Measurements from ENCODE around the gene PTPRG.

Gene PTPRG

DNA sequence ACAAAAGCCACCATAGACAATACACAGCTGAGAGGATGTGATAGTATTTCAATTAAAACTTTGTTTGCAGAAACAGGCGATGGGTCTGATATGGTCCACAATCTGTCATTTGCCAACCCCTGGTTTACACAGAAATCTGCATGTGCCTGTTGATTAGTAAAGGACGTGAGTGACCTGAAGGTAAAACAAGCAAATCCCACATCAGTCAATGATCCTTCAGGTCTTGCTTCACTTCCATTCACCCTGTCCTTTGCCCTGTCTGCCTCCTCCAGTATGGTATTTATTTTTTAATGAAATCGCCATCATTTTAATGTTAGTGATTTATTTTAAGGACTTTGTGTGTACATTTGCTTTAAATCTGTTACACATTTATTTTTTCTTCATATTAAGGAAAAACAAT lies 645.8 kb downstream of the PTPRG start:
- Histone ChIP-seq H3K27me3 (ENCODE audit: insufficient read depth, low read length, poor library complexity, severe bottlenecking) (no peaks in the 10 kb centered on the region), H3K9me2 (replicated peaks; ENCODE audit: low read depth, low read length) (no peaks in the 10 kb centered on the region), H3K79me2 (ENCODE audit: insufficient read depth, low read length) (no peaks in the 10 kb centered on the region), H3K4me2 (ENCODE audit: low read depth, low read length, poor library complexity, severe bottlenecking) (no peak overlapping the region), H4K20me1 (ENCODE audit: insufficient read depth, low read length, poor library complexity, severe bottlenecking) (no peaks in the 10 kb centered on the region), H3K4me1 (ENCODE audit: insufficient read depth, low read length, poor library complexity, severe bottlenecking) (no peaks in the 10 kb centered on the region), H2AFZ (ENCODE audit: low read length) (no peak overlapping the region), H3K36me3 (ENCODE audit: insufficient read depth, low read length) (no peaks in the 10 kb centered on the region), H3F3A (ENCODE audit: low read depth) (no peaks in the 10 kb centered on the region), H3K4me3 (ENCODE audit: low read length, poor library complexity, severe bottlenecking) (no peak overlapping the region), H3K9ac (ENCODE audit: low read depth, low read length, poor library complexity, severe bottlenecking) (no peak overlapping the region), H3K9me3 (ENCODE audit: insufficient read depth, low read depth, low read length) (no peaks in the 10 kb centered on the region)
- no peak for TF ChIP-seq EZH2phosphoT487 (IDR thresholded peaks at IDR 0.05; ENCODE audit: borderline replicate concordance)
- TF ChIP-seq, protein P1, sequence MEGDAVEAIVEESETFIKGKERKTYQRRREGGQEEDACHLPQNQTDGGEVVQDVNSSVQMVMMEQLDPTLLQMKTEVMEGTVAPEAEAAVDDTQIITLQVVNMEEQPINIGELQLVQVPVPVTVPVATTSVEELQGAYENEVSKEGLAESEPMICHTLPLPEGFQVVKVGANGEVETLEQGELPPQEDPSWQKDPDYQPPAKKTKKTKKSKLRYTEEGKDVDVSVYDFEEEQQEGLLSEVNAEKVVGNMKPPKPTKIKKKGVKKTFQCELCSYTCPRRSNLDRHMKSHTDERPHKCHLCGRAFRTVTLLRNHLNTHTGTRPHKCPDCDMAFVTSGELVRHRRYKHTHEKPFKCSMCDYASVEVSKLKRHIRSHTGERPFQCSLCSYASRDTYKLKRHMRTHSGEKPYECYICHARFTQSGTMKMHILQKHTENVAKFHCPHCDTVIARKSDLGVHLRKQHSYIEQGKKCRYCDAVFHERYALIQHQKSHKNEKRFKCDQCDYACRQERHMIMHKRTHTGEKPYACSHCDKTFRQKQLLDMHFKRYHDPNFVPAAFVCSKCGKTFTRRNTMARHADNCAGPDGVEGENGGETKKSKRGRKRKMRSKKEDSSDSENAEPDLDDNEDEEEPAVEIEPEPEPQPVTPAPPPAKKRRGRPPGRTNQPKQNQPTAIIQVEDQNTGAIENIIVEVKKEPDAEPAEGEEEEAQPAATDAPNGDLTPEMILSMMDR (conservative IDR thresholded peaks at IDR 0.05; ENCODE audit: low read length), result no peak

DNA sequence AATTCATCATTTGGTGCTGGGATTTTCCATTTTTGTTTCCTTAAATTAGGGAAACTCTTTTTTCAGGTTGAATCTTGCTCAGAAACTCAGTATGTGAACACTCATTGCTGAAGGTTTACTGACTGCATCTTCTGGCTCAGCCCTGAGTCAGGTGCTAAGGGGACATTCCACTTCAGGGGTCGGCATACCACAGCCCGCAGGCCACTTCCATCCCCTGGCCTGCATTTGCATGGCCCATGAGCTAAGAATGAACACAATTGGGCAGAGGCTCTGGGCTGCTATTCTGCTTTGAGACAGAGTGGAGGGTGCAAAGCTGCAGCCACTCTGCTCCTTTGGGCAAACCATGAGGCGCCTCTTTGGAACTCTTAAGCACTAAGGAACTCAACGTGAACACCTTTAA lies 647.0 kb downstream of the PTPRG start:
- H2AFZ ChIP-seq (ENCODE audit: low read length), result no peak overlapping the region
- no peak overlapping the region for H3K9ac ChIP-seq (ENCODE audit: low read depth, low read length, poor library complexity, severe bottlenecking)
- no peaks in the 10 kb centered on the region for H3K4me1 ChIP-seq (ENCODE audit: insufficient read depth, low read length, poor library complexity, severe bottlenecking)
- no peak overlapping the region for H3K4me3 ChIP-seq (ENCODE audit: low read length, poor library complexity, severe bottlenecking)
- H4K20me1 ChIP-seq (ENCODE audit: insufficient read depth, low read length, poor library complexity, severe bottlenecking), result no peaks in the 10 kb centered on the region
- H3K27me3 ChIP-seq (ENCODE audit: insufficient read depth, low read length, poor library complexity, severe bottlenecking), result no peaks in the 10 kb centered on the region
- H3K79me2 ChIP-seq (ENCODE audit: insufficient read depth, low read length), result no peaks in the 10 kb centered on the region
- no peaks in the 10 kb centered on the region for H3K9me3 ChIP-seq (ENCODE audit: insufficient read depth, low read depth, low read length)
- no peaks in the 10 kb centered on the region for H3F3A ChIP-seq (ENCODE audit: low read depth)
- no peaks in the 10 kb centered on the region for H3K36me3 ChIP-seq (ENCODE audit: insufficient read depth, low read length)
- no peaks in the 10 kb centered on the region for H3K9me2 ChIP-seq (replicated peaks; ENCODE audit: low read depth, low read length)
- H3K4me2 ChIP-seq (ENCODE audit: low read depth, low read length, poor library complexity, severe bottlenecking), result no peak overlapping the region
- TF ChIP-seq, protein P1 (conservative IDR thresholded peaks at IDR 0.05; ENCODE audit: low read length), result no peak
- TF ChIP-seq EZH2phosphoT487 (IDR thresholded peaks at IDR 0.05; ENCODE audit: borderline replicate concordance), result no peak

DNA sequence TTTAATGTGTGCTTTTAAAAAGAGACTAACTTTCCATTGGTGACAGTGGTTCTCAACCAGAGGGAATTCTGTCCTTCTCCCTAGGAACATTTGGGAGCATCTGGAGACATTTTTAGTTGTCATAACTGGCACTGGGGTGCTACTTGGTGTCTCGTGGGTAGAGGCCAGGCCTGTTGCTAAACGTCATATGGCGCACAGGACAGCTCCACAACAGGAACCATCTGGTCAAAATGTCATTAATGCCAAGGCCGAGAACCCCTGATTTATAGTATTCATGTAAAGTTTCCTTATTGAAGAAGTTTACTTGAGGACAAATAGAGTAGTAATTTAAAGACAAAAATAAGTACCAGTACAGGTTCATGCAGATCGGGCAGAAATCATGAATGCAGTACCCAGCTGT lies 647.7 kb downstream of the PTPRG start:
- Histone ChIP-seq H3K9me2 (replicated peaks; ENCODE audit: low read depth, low read length) (no peaks in the 10 kb centered on the region), H3K4me2 (ENCODE audit: low read depth, low read length, poor library complexity, severe bottlenecking) (no peak overlapping the region), H2AFZ (ENCODE audit: low read length) (no peak overlapping the region), H3K9me3 (ENCODE audit: insufficient read depth, low read depth, low read length) (no peaks in the 10 kb centered on the region), H3K79me2 (ENCODE audit: insufficient read depth, low read length) (no peaks in the 10 kb centered on the region), H3K9ac (ENCODE audit: low read depth, low read length, poor library complexity, severe bottlenecking) (no peak overlapping the region), H3K4me3 (ENCODE audit: low read length, poor library complexity, severe bottlenecking) (no peak overlapping the region), H4K20me1 (ENCODE audit: insufficient read depth, low read length, poor library complexity, severe bottlenecking) (no peaks in the 10 kb centered on the region), H3F3A (ENCODE audit: low read depth) (no peaks in the 10 kb centered on the region), H3K36me3 (ENCODE audit: insufficient read depth, low read length) (no peaks in the 10 kb centered on the region), H3K4me1 (ENCODE audit: insufficient read depth, low read length, poor library complexity, severe bottlenecking) (no peaks in the 10 kb centered on the region), H3K27me3 (ENCODE audit: insufficient read depth, low read length, poor library complexity, severe bottlenecking) (no peaks in the 10 kb centered on the region)
- TF ChIP-seq, protein P1 (conservative IDR thresholded peaks at IDR 0.05; ENCODE audit: low read length), result no peak
- no peak for TF ChIP-seq EZH2phosphoT487 (IDR thresholded peaks at IDR 0.05; ENCODE audit: borderline replicate concordance)

Data from Loucy (cell line).